ENCODE results near the gene AGER.
A peak's percentile ranks its signal among the peaks of the same experiment; 100 is the strongest.

The AGER gene

DNA sequence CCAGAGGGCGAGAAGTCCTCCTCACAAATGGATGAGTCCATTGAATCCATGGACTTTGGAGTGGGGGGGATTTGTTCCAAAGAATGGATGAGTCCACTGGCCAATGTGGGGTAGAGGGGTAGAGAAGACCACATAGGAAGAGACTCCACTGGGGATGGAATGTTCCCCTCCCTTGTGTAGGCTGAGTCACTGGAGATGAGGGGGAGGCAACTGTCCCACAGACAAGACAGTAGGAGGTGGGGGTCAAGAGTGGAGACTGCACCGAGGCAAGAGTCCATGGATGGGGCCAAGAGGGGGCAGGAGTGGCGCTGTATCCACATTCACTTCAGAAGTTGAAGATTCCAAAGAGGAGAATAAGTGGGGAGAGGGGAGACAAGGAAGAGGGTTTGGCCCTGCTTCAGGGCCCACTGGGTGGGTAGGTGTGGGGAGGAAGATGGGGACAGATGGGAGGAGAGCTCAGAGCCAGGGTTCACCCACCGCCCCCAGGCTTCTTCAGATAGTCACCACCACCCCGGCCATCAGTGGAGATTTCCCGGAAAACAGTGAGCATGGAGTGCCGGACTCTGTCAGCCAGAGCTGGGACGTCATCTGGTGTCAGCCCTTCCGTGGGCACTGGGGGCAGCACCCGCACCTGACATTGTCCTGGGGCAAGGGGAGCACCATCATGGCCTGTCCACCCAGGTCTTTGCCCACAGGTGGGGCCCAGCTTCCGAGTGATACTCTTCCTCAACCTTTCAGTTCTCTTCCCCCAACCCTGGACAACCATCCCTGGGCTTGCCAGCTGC is 15.1 kb downstream of the AGER start:
- no peak for DNase-seq (ENCODE audit: low read depth in 2 of 2)

DNA sequence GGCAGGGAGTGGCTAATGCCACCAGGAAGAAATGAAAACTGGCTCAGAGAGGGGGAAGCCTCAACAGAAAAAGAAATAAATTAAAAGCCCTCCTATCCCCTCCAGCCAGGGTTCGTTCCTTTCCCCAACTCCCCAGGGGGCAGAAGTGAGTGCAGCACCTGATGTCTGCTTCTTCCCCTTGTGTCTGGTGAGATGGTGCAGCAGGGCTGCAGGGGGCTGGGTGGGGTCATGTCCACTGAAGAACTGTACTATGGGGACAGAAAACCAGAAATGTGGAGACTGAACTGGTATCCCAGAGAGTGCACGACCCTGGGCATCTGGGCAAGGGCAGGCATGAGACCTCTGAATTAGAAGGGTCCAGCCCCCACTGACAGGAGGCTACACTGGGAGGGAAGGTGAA is 15.7 kb downstream of the AGER start:
- no peak for DNase-seq (ENCODE audit: low read depth in 2 of 2)

DNA sequence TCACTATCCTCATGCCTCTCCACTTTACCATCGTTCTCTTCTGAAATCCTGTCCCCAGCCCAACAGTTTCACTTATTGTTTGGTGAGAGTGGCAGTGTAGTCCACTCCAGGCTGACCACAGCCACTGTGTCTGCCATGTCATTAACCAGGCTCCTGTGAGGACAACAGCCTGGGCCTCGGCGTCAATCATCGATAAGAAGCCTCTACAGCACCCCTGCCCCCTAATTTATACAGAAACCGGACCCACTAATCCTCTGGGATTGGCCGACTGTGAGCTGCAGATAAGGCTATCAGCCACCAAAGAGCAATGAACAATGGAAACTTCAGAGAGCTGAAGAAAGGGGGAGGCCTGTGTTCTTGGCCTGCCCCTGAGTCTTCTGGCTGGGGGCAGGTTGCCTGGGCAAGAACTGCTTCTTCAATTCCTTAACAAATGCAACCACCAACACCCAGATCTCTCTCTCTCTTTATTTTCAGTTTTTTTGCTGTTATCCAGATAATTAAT is 16.2 kb downstream of the AGER start:
- DNase-seq (ENCODE audit: low read depth in 2 of 2) = no peak

DNA sequence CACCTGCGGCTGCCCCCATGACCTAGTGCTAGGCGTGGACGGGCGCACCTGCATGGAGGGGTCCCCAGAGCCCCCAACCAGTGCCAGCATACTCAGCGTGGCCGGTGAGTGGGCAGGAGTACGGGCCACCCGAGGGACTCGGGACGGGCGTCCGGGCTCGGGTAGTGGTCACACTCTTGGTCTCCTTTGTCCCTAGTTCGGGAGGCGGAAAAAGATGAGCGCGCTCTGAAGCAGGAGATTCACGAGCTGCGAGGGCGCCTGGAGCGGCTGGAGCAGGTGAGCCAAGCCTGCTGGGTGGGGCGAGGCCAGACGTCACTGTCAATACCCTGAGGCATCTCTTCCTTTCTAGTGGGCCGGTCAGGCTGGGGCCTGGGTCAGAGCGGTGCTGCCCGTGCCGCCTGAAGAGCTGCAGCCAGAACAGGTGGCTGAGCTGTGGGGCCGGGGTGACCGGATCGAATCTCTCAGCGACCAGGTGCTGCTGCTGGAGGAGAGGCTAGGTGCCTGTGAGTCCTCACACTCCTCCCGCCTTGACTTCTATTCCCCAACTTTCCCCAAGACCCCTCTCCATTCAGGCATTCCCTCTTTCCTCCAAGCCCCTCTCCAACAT is 16.8 kb downstream of the AGER start:
- DNase-seq (ENCODE audit: low read depth in 2 of 2) = no peak

DNA sequence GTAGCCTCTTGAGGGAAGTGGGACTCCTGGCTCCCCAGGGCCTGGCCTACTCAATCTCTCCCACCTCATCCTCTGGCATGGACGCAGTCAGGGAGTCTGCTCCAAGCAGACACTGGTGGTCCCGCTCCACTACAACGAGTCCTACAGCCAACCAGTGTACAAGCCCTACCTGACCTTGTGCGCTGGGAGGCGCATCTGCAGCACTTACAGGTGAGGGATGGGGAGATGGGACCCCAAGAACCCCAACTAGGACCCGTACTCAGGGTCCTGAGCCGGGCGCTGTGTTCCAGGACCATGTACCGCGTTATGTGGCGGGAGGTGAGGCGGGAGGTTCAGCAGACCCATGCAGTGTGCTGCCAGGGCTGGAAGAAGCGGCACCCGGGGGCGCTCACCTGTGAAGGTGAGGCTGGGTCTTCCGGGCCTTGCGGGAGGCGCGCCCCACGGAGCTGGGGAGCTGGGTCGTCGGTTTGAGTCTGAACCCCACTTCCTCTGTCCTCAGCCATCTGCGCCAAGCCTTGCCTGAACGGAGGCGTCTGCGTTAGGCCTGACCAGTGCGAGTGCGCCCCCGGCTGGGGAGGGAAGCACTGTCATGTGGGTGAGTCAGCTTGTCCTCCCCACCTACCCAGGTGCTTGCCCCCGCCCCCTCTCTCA is 17.5 kb downstream of the AGER start:
- no peak for DNase-seq (ENCODE audit: low read depth in 2 of 2)

DNA sequence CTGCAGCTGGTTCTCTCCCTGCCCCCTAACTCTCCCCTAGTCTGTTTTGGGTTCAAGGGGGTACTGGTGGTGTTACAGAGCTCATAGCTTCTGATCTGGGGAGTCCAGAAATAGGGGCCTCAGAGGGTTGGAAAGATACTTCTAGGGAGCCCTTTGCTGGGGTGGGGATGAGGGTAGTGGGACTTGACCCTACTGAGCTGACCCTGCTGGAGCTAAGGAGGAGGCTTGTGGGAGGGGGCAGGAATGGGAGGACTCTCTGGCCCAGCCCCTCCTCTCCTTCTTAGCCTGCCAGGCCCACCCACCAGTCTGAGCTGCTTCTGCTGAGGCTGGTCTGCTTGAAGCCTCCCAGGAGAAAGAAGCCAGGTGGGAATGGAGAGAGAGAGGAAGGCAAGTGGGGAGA is 19.8 kb downstream of the AGER start, which contains the start of gene EGFL8:
Gene EGFL8 (plus strand): TSS at position 301 of the 400 bp plus-strand sequence. CDS start 1,571 bp downstream, outside the sequence.
- DNase-seq (ENCODE audit: low read depth in 2 of 2) = no peak

DNA sequence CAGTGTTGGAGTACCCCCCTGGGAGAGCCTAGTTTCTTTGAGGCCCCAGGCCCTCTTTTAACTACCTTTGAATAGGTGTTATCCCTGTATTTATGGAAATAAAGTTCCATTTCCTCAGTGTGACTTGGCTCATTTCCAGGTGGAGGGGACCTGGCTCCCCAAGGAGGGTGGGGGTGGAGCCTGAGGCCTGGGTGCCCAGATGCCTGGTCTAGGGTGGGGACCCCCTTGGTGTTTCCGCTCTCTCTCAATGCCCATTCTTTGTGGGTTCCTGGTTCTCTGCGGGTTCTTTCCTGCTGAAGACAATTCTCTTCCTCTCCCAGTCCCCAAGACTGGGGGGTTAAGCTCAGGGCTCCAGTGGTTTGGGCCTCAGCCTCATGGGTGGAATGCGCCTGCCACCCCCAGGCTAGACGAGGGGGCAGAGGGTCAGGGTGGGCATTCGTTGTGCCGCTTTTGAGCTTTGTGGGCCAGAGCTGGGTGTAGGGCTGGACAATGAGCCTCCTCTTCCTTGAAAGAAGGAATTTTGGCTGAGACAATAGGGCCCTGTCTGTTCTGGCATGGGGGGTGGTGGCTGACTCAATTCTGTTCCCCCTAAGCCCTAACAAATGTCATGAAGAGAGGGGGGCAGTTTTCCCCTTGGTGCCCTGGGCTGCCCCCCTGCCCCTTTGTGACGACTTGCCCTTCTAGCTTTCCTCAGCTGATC is 20.3 kb downstream of the AGER start:
- DNase-seq (ENCODE audit: low read depth in 2 of 2) = no peak

DNA sequence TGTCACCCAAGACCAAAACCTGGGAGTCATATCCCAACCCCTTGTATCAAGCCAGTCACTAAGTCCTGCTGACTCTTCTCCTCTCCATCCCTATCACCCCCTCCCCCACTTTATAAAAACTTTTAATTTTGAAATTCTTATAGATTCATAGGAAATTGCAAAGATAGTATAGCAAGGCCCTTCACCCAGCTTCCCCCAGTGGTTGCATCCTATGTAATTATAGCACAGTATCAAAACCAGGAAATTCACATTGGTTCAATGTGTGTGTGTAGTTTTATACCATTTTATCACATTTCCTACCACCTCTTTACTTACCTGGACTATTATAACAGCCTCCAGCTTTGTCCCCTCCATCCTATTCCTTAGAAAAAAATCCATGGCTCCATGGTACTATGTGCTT is 26.0 kb downstream of the AGER start:
- no peak for DNase-seq (ENCODE audit: low read depth in 2 of 2)

DNA sequence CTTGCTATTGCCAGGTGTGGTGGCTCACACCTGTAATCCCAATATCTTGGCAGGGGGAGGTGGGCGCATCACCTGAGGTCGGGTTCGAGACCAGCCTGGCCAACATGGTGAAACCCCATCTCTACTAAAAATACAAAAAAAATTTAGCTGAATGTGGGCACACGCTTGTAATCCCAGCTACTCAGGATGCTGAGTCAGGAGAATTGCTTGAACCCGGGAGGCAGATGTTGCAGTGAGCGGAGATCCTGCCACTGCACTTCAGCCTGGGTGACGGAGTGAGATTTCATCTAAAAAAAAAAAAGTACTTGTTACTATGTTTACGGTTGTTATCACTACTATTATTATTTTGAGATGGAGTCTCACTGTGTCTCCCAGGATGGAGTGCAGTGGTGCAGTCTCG is 27.2 kb downstream of the AGER start:
- DNase-seq (ENCODE audit: low read depth in 2 of 2) = no peak

DNA sequence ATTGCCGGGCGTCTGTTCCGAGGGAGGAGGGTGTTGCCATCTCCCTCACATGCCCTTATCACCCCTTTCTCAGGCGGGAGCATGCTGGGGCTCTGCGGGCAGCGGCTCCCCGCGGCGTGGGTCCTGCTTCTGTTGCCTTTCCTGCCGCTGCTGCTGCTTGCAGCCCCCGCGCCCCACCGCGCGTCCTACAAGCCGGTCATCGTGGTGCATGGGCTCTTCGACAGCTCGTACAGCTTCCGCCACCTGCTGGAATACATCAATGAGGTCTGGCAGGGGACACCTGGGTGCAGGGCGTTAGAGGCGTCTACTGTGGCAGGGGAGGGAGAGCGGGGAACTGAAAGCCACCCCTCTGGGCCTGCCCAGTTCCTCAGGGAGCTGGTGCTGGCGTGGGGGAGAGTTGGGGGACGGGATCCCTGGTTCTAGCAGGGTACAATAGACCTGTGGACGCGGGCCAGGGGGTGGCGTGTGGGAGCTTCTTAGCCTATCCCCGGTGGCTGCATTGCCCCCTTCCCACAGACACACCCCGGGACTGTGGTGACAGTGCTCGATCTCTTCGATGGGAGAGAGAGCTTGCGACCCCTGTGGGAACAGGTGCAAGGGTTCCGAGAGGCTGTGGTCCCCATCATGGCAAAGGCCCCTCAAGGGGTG is 29.4 kb downstream of the AGER start:
- peak in 1 of 2 donors; percentile 40 for DNase-seq (ENCODE audit: low read depth in 2 of 2)

DNA sequence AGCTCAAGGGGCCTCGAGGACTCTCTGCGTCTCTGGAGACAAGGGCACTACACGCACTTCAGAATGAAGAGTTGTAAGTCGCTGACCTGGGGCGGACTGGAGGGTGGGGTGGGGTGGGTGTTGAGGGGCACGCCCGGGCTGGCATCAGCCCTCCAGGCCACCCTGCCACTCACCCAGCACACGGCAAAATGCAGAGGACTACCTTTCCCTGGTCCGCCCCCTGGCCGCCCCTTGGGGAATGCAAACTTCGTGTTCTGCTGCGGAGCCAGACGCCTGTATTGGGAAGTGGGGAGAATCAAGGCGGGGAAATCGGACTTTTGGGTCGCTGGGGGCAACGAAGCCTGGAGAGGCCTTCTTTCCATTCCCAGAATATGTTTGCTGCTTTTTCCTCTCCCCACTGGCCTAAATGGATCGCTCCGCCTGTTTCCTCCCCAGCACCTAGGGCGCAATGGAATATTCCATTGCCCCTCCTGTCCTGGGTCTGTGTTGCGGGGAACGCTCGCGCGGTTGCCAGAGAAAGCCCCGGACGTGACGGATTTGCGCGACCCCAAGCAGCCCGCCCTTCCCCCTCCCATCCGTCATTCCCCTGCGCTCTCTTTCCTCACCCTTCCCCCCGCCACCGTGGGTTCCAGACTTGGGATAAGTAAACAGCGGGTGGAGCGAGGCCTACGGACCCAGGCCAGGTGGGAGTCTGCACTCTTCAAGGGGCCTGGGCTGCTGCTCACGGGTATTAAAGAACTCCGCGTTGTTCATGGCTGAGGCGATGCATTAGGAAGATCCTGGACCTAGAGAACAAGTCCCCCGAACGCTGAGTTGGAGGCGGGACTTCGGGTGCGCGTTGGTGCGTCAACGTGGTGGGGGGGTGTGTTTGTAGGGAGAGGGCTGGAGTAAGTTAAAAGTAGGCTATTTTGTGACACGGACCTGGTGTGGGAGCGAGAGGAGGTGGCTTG is 30.2 kb downstream of the AGER start, which contains the start of gene PPT2:
Gene PPT2 (plus strand): TSS at position 578 of the 950 bp plus-strand sequence. CDS start 454 bp downstream, outside the sequence.
- DNase-seq (ENCODE audit: low read depth in 2 of 2) = peak; percentile 54 to 73

DNA sequence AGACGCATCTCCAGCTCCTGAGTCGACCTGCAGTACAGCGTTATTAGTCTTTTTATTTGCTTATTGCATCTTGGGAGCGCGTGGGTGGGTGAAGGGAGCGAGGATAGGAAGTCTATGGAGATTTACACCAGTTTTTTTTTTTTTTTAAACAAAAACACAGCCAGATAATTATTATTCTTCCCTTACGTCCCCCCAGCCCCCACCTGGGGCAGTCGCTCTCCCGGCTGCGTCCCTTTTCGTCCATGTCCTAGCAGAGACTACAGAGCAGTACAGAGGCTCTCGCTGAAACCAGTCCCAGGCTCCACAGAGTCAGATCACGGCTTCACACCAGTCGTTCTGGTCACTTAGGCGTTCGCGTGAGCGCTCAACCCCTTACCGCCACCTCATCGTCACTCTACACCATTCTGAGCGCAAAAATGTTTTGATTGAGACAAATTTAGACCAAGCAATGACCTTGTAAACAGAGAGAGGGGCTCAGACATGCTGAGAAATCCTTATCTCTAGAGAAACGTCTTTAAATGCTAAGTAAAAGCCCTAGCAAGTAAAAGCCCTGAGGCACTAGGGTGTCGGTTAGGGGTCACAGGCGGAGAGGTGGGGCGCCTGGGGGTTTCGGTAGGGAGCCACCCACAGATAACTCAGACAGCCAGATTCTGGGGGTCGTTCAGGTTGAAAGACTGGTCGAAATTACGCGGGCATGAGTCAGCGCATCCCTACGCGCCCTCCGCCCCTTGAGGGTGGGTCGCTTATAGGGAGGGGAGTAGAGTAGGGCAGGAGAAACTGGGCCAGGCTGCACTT is 31.1 kb downstream of the AGER start:
- DNase-seq (ENCODE audit: low read depth in 2 of 2) = no peak

DNA sequence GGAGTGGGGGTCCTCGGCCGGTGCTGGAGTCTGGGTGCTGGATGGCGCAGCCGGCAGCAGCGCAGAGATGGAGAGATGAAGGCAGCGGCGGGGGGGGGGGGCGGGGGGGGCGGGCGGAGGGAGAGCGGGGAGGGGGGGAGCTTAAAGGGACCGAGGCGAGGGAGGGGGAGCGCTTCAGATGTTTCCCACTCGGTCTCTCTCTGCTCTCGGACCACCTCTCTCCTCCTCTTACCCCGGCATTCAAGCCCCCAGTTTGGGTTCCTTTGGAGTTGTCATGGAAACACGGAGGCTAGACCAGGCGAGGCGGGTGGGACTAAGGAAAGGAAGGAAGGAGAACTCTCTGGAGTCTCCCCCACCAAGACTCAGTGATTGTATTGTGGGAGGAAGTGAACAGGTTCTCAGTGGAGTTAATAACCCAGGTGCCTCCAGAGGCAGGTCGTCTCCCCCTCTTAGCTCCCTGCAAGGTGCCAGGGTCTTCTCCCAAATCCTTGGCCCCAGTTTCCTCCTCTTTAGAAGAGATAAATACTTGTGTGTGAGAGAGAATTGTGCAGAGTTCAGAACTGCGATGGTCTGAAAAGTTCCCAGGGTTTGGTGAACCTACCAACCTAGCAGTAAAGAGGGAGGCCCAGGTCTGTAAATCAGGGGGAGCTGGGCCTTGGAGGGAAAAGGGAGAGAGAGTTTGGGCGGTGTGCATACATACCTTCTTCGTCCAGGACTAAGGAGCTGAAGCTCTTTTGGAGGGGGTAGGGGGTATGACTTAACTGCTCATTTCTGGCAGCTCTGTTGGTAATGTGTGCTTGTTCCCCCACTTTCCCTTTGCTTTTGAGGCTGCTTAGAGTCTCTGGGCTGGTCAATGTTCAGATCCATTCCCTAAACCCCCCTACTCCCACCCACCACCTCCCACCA is 31.9 kb downstream of the AGER start, which contains the start of gene PRRT1:
Gene PRRT1 (minus strand): TSS at position 77 of the 906 bp plus-strand sequence. CDS start 112 bp downstream, outside the sequence.
- no peak for DNase-seq (ENCODE audit: low read depth in 2 of 2)

DNA sequence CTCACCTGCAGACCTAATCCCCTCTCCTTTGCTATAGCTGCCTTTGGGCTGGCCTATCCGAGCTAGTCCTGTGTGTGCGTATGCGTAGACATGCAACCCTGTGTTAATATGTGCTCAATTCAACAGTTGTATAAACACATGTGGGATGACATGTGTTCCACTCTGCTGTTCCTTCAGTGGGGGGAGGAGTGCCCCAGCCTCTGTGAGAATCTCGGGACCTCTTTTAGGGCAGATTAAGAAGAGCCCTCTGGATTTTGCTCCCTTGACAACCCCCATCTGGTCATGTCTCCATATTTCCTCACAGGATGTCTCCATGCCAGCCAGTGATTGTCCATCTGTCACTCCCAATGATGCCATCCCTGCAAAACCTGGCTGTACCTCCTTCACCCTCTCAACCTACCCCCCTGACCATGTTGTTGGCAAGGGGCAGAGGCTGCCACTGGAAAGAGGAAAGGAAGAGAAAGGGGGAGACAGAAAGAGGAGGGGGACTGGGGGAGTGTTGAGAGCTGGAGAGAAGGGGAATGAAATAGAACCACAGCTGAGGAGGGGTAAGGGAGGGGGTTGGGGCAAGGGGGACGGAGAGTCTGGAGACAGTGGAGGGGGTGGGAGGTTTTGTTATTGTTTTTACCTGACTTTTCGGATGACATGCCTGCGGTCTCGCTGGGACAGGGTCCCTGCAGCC is 32.7 kb downstream of the AGER start:
- DNase-seq (ENCODE audit: low read depth in 2 of 2) = no peak

DNA sequence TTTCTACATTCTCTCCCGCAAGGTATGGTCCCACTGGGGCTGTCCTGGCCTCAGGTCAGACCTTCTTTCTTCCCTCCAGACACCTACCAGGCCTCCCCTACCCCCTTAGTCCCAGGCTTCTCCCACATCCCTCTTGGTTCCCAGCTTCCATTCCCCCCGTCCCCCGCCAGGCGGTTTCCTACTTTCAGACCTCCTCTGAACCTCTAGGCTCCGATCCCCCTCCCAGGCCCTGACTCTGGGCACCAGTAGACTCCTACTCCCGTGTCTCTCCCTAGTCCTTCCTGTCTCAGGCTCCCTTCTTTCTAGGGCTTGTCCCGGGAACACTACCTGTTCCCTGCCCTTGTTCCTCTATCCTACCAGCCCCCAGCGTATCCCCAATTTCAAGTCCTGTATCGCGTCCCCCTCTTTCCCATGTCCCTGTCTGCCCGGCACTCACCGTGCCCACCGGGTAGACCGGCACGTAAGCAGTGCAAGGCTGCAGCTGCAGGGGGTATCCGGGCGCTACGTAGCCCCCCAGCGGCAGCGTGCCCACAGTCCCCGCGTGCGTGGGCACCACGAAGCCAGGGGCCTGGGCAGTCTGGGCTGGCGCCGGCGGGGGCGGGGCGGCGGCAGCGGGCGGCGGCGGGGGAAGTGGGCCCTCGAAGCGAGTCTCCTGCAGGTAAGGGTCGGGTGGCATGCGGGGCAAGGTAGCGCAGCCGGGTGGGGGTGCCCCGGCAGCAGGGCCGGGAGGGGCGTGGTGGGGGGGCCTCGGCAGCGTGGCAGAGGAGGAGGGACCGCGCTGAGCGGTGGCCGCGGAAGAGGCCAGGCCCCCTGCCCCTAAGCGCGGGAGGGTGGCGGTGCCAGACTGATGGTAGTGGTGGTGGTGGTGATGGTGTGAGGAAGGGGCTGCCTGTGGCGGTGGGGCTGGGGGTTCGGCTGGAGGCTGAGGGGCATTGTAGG is 33.9 kb downstream of the AGER start:
- no peak for DNase-seq (ENCODE audit: low read depth in 2 of 2)

DNA sequence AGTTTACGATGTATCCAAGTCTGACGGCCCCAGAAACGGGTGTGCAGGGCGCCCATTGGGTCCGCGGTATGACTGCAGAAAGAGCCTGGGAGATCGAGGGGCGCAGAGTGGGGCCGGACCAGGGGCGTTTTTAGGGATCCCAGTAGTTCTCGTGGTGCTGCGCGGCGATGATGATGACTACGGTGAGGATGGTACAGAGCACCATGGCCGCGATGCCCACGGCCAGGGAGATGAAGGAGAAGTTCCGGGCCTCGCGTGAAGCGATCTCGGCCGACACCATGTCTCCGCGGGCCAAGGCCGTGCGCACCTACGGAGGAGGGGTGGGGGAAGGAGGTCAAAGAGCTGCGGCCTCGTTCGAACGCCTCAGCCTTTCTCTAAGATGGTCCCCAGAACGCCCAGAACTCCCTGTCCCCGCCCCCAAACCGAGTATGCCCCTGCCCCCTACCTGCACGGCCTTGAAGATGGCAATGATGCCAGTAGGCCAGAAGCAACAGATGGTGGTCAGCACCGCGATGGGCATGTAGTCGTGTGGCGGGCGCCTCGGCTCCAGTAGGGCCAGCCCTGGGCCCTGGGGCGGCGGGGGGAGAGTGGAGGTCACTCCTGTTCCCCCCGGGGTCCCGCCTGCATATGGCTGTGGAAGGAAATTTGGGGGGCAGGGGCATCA is 34.8 kb downstream of the AGER start:
- no peak for DNase-seq (ENCODE audit: low read depth in 2 of 2)
